ENCODE data around the gene ZNF454.
A peak's percentile ranks its signal among the peaks of the same experiment; 100 is the strongest.

The ZNF454 gene

GRCh38 chr5:178940569-178941360, at the start of gene ZNF454:
ZNF454 (plus strand) TSS chr5:178941198; CDS start chr5:178942792, 1,594 bp downstream.
- DNase-seq, result peak; percentile 95

DNA sequence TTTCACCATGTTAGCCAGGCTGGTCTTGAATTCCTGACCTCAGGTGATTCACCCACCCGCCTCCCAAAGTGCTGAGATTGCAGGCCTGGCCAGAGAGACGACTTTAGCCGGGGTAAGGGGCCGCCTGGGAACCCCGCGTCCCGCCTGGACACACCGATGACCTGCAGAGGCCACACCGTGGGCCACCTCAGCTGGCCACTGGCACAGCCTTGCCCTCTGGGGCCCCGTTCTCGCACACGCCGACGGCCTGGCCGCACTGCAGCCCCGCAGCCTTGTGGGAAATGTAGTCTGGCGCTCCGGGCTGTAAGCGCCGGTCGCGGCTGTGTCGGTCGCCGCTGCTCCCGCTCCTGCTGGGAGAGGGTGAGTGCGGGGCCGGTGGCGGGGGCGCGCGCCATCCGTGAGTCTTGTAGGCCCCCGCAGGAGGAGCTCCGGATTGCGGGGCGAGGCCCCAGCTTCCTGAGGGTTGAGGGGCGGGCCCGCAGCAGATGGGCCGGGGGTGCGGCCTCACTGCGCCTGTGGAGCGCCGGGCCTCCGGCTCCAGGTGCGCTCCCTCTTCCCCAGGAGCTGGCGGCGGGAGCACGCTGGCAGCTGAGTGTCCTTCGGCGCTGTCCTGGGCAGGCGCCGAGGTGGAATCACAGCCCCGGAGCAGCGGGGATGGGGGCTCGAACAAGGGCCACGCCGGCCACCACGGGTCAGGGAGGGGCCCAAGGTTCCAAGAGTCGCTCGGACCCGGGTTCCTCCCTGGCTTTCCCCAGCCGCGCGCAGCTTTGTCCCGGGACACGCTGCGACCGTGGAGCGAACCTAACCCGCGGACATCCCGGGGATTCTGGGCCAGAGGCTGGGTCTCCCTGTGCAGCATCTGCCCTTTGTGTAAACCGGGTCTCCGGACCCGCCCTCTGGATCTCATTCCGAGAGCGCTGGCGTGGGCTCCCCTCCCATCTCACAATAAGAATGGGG, 45.1 kb upstream of the ZNF454 start, which contains the start of gene ZFP2:
ZFP2 (plus strand) TSS at position 299 of the 957 bp plus-strand sequence. CDS start 35,401 bp downstream, outside the sequence.
- DNase-seq, result peak; percentile 78

- no peak for DNase-seq
These were observed 41.7 kb upstream of the ZNF454 start for GRCh38 chr5:178899289-178899688.

- DNase-seq, result no peak
These were observed 38.1 kb upstream of the ZNF454 start for GRCh38 chr5:178902849-178903248.

GRCh38 chr5:178931846-178932760, 8.9 kb upstream of the ZNF454 start:
- DNase-seq, result no peak

DNA sequence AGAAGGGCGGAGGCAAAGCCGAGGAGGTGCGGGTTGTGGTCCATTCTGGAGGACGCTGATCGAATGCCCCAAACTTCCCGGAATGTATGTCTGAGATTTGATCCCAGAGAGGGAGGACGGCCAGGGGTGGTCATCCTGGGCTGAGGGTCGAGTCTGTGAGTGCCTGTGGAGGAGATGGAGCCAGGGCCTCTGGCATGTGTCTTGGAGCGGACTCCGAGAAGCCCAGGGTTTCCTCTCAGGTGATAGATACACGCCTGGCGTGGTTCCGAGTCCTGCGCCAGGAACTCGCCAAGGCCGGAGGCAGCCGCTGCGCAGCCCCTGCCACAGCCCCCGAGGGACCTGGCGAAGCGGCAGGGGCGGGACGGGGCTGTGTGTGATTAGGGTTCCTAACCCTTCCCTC, 363 bp downstream of the ZNF454 start:
- no peak for DNase-seq

- no peak for DNase-seq
These were observed 24.6 kb downstream of the ZNF454 start for GRCh38 chr5:178965465-178966055.

DNA sequence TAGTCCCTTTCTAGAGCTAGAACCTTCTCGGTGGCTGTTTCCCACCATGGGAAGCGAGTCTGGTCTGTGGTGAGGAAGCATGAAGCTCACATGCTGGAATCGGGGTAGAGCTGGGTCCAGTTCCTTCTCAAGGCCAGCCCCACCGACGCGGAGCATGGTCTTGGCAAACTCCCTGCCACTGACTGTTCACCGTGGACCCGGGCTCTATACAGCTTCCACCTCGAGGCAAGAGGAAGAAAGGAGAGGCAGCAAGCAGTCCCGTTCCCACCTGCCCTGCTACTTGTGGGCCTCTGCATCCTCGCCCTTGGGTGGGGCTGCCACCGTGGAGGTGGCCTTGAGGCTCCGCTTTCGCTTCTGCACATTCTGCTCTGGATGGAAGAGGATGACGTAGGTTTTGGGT, 40.4 kb downstream of the ZNF454 start:
- no peak for DNase-seq

- DNase-seq, result no peak
These were observed 41.9 kb downstream of the ZNF454 start for GRCh38 chr5:178982941-178983340.

- DNase-seq, result no peak
These were observed 42.7 kb downstream of the ZNF454 start for GRCh38 chr5:178983728-178984127.

DNA sequence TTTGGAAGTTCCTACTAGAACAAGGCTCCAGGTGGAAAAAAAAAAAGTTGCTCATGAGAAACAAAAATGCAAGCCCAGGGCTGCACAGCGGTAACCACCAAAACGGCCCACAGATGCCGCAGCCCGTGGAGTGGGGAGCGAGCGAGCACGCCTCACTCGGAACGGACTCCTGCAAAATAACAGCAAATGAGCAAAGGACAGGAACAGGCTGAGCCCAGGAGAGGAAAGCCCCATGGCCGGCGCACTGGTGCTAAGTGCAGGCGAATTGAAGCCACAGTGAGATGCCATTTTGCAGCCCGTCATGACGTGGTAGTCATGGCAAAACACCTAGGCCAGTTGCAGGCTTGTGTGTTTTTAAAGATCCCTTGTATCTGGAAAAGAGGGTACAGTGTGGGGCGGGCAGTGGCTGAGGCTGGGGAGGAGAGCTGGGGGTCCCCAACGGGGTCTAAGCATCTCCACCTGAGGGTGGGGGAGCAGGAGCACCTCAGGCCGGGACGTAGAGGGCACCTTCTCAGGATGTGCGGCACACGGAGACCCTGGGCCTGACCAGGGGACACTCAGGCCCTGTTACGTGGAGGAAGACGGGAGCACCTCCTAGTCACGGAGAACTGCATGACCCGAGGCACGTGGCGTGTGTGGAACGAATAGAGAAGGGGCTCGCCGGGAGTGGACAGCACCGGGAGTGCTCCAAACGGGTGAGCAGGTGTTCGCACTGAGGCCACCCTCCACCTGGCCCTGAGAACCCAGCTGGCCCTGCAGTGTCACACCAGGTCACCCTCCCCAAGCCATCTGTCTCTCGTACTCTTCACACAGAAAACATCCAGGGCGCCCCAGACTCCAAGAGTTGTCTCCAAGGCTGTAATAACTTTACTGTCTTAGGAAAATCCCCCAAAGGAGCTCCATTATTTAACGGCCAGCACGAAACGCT, 43.4 kb downstream of the ZNF454 start:
- DNase-seq, result no peak

DNA sequence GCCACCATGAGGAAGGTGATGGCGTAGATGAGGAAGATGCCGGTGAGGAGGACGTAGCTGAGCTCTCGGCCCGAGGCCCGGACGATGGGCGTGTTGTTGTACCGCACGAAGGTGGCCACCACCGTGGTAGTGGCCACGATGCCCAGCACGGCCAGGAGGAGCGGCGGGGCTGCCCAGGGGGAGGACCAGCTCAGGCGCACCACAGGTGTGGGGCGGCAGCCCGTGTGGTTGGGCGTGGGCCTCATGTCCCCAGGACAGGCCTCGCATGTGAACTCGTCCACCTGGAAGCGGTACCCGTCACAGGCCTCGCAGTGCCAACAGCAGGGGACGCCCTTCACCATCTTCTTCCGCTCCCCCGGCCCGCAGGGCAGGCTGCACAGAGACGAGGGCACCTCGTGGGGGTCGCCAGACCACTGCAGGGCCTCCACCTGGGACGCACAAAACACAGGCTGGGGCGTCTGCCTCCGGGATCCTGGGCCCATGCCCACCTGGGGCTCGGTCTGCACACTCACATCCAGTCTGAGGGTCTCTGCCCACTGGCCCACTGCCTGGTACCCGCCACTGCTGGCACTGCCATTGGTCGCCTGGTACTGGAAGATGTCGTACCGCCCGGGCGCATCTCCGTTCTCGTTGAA, 45.4 kb downstream of the ZNF454 start:
- DNase-seq, result no peak

DNA sequence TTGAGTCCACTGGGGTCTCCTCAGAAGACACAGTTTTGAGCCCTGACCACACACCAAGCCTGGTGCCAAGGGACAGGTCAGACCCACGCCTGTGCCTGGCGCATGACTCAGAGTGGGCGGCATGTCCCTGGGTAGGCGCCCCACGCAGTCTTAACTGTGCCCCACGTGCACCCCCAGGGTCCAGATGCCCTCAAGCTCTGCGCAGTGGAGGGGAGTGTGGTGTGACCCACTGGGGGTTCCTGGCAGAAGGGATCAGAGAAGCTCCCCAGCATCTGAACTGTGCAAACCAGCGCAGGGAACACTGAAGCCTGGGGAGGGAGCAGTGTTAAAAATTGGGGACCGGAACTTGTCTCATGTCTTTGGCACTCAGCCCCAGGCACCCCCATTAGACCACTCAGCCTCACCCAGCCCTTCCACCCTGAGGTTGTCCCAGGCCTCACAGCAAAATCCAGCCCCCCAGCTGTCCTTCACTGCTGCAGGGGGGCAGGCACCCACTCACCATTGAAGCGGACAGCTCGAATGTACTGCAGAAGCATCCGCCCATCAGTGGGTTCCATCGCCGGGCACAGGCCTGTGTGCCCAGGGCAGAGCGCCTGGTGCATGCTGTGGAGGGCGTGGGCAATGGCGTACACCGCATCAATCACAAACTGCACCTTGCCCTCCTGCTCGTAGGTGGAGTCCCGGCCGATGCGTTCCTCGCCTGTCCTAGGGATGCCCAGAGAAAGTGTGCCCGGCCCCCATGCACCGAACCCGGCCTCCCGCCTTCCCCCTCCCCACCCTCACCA, 47.6 kb downstream of the ZNF454 start:
- no peak for DNase-seq

GRCh38 chr5:178989311-178989710, 48.3 kb downstream of the ZNF454 start:
- DNase-seq, result no peak

- no peak for DNase-seq
These were observed 49.5 kb downstream of the ZNF454 start for GRCh38 chr5:178990491-178990890.

DNA sequence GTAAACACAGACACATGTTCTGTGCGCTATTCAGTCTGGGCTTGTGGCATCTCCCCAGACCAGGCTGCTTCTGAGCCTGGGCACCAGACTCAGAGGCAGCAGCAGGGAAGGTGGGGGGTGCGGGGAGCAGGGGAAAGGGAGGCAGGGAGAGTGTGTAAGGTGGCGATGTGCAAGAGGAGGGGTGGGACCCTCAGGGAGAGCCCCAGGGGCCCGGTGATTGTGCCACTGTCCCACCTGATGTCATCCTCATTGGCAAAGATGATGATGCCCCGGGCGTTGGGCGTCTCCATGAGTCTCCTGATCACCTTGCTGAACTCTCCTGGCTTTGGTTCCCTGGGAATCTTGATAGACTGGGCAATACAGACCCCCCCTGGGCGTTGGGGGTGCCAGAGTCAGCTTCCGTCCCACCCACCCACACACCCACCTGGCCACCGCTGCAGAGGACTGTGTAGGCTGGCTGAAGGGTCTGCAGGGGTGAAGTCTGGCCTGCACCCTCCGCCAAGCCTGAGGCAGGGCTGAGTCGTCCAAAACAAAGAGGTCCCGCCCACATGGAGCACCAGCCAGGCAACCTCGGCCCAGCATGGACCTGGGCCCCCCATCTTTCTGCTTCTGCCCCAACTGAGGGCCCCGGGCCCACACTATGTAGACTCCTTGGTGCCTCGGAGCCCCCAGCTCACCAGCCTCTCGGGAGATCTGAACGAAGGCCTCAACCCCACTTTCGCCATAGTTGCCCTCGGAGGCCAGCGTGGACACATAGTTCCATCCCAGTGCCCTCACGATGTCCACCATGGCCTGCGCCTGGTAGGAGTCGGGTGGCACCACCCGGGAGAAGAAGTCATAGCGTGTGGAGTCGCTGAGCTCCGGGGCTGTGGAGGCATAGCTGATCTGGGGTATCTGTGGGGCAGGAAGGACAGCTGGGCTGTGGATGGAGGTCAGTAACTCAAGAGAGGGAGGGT, 50.5 kb downstream of the ZNF454 start:
- no peak for DNase-seq

- no peak for DNase-seq
These were observed 51.4 kb downstream of the ZNF454 start for GRCh38 chr5:178992291-178992895.

GRCh38 chr5:178993236-178993765, 52.3 kb downstream of the ZNF454 start:
- no peak for DNase-seq

Measured in left hindlimb (tissue), 1 donor.